ENCODE measurements around the gene NDC1. TPM values are rescaled to one million over a fixed set of nuclear protein-coding genes. Genes with fewer than 3 reads are reported as not detected.

The NDC1 gene
- total RNA-seq, 1 donor from 2014 or later, result 9.3 TPM

- H3K4me3 ChIP-seq, result no peak overlapping the region
- no peaks in the 10 kb centered on the region for H3K9me3 ChIP-seq
- TF ChIP-seq, protein P1, sequence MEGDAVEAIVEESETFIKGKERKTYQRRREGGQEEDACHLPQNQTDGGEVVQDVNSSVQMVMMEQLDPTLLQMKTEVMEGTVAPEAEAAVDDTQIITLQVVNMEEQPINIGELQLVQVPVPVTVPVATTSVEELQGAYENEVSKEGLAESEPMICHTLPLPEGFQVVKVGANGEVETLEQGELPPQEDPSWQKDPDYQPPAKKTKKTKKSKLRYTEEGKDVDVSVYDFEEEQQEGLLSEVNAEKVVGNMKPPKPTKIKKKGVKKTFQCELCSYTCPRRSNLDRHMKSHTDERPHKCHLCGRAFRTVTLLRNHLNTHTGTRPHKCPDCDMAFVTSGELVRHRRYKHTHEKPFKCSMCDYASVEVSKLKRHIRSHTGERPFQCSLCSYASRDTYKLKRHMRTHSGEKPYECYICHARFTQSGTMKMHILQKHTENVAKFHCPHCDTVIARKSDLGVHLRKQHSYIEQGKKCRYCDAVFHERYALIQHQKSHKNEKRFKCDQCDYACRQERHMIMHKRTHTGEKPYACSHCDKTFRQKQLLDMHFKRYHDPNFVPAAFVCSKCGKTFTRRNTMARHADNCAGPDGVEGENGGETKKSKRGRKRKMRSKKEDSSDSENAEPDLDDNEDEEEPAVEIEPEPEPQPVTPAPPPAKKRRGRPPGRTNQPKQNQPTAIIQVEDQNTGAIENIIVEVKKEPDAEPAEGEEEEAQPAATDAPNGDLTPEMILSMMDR (IDR thresholded peaks at IDR 0.05), result no peak
- H3K27me3 ChIP-seq, result no peaks in the 10 kb centered on the region
- H3K27ac ChIP-seq, result no peak overlapping the region
- intact Hi-C loops (cut with DNase I), result no loop called here
- no peaks in the 10 kb centered on the region for H3K36me3 ChIP-seq
- no peaks in the 10 kb centered on the region for H3K4me1 ChIP-seq
- DNase-seq (ENCODE audit: low spot score in 2 of 2), result no peak
Measured at GRCh38 chr1:53727461-53728092, 110.5 kb downstream of the NDC1 start.

DNA sequence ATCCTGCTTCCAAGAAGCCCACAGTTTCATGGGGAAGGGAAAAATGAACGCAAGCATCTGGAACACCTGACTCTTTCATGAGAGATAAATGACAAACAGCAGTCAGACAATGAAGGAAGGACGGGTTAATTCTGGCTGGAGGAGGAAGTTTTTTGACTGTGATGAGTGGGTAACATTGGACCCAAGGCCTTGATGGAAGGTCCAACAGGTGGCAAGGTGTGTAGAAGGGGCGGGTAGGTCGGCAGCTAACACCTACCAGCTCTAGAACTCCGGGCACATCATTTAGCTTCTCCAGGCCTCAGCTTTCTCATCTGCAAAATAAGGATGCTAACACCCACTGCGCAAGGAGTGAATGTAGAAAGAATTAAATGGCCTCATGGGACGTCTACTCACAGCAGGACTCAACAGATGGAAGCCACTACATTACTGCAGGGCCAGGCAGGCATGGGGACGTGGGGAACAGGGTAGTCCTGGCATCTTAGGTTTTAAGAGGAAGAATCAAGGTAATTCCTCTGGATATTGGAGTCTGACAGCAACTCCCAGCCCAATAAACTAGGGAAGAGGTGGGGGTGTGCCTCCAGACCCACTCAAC, 112.0 kb downstream of the NDC1 start:
- no peak overlapping the region for H3K4me3 ChIP-seq
- no peaks in the 10 kb centered on the region for H3K27me3 ChIP-seq
- H3K27ac ChIP-seq, result no peak overlapping the region
- no peaks in the 10 kb centered on the region for H3K4me1 ChIP-seq
- intact Hi-C loops (cut with DNase I), result no loop called here
- no peak for DNase-seq (ENCODE audit: low spot score in 2 of 2)
- no peaks in the 10 kb centered on the region for H3K9me3 ChIP-seq
- TF ChIP-seq, protein P1 (IDR thresholded peaks at IDR 0.05), result no peak
- no peaks in the 10 kb centered on the region for H3K36me3 ChIP-seq

GRCh38 chr1:53725238-53725689, 112.8 kb downstream of the NDC1 start:
- TF ChIP-seq, protein P1 (IDR thresholded peaks at IDR 0.05), result no peak

DNA sequence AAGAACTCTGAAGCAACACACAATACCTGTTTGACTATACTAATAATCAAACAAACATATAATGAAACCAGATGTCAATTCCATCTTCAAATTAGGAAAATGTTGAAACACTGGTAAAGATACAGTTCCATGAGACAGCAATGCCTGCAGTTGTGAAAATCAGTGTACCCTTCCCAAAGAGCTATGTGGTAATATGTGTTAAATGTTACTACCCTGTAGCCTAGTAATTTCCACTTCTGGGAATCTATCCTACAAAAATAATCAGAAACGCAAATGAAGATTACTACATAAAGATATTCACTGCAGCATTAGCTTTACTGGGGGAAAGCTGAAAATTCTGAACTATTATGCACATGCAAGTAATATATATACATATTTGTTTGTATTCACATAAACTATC, 116.1 kb downstream of the NDC1 start:
- intact Hi-C loops (cut with DNase I), result no loop called here
- H3K27ac ChIP-seq, result no peak overlapping the region

More at GRCh38 chr1:53725238-53725689, 112.8 kb downstream of the NDC1 start:
- no peaks in the 10 kb centered on the region for H3K9me3 ChIP-seq
- no peaks in the 10 kb centered on the region for H3K4me1 ChIP-seq
- no peaks in the 10 kb centered on the region for H3K36me3 ChIP-seq
- no peak overlapping the region for H3K27ac ChIP-seq
- no peak overlapping the region for H3K4me3 ChIP-seq
- intact Hi-C loops (cut with DNase I), result no loop called here
- no peaks in the 10 kb centered on the region for H3K27me3 ChIP-seq
- DNase-seq (ENCODE audit: low spot score in 2 of 2), result no peak

DNA sequence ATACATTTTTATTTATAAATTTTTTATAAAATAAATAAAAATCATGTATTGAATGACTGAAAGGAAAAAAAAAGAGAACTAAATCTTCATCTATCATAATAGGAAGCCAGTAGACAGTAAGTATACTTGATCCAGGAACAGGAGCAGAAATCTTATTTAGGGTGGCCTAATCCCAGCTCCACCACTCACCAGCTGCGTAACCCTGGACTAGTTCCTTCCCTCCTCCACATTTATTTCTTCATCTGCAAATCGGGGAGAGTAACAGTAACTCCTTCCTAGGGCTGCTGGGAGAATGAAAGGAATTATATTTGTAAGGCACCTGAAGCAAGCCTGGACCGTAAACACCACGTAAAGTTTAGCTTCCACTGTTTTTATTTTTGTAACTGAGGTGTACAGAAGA, 117.0 kb downstream of the NDC1 start:
- Histone ChIP-seq H3K4me1 (no peaks in the 10 kb centered on the region), H3K36me3 (no peaks in the 10 kb centered on the region), H3K27ac (no peak overlapping the region), H3K9me3 (no peaks in the 10 kb centered on the region), H3K27me3 (no peaks in the 10 kb centered on the region), H3K4me3 (no peak overlapping the region)
- no peak for DNase-seq (ENCODE audit: low spot score in 2 of 2)
- intact Hi-C loops (cut with DNase I), result no loop called here
- TF ChIP-seq, protein P1 (IDR thresholded peaks at IDR 0.05), result no peak

More for the DNA sequence above, 116.1 kb downstream of the NDC1 start:
- Histone ChIP-seq H3K36me3 (no peaks in the 10 kb centered on the region), H3K9me3 (no peaks in the 10 kb centered on the region), H3K4me3 (no peak overlapping the region), H3K4me1 (no peaks in the 10 kb centered on the region), H3K27me3 (no peaks in the 10 kb centered on the region)
- TF ChIP-seq, protein P1 (IDR thresholded peaks at IDR 0.05), result no peak
- DNase-seq (ENCODE audit: low spot score in 2 of 2), result no peak

All from ascending aorta (tissue), 2 donors.